ENCODE results near the gene ASCC3.

GRCh38 chr6:100880853-100881706, at the start of gene ASCC3:
- TF ChIP-seq CTCF (IDR thresholded peaks at IDR 0.05; ENCODE audit: borderline replicate concordance, extremely low read depth, low read length, poor library complexity, severe bottlenecking): no peak
- TF ChIP-seq EZH2 (IDR thresholded peaks at IDR 0.05; ENCODE audit: borderline replicate concordance, low read depth, low read length, severe bottlenecking): no peak
